ENCODE results near the gene TTC23.

DNA sequence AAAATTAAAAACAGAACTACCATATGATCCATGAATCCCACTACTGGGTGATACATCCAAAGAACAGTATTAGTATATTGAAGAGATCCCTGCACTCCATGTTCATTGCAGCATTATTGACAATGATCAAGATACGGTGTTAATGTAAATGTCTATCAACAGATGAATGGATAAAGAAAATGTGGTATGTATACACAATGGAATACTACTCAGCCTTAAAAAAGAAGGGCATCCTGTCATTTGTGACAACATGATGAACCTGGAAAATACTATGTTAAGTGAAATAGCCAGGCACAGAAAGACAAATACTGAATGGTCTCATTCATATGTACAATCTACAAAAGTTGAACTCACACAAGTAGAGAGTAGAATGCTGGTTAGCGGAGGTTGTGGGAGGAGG lies 16.6 kb downstream of the TTC23 start:
- TF ChIP-seq ZEB2 (IDR thresholded peaks at IDR 0.05) (no peak), BHLHE40 (IDR thresholded peaks at IDR 0.05; ENCODE audit: low read length) (no peak)

Measured in K562 (cell line).